ENCODE data around the gene YWHAQ. TPM values are rescaled to one million over a fixed set of nuclear protein-coding genes. Genes with fewer than 3 reads are reported as not detected.

YWHAQ gene
- total RNA-seq, 1 donor = 562 TPM

- H3K4me3 ChIP-seq (ENCODE audit: low read depth, low read length) = no peak overlapping the region
- no peak for DNase-seq (ENCODE audit: low read depth)
- no peak for TF ChIP-seq CTCF (IDR thresholded peaks at IDR 0.05; ENCODE audit: insufficient read depth, low read length)
Observed at GRCh38 chr2:9663008-9663879, 32.4 kb upstream of the YWHAQ start.

GRCh38 chr2:9661261-9661660 is 30.5 kb upstream of the YWHAQ start:
- DNase-seq (ENCODE audit: low read depth) = no peak
- H3K4me3 ChIP-seq (ENCODE audit: low read depth, low read length) = no peak overlapping the region
- no peak for TF ChIP-seq CTCF (IDR thresholded peaks at IDR 0.05; ENCODE audit: insufficient read depth, low read length)

GRCh38 chr2:9660781-9661180 is 30.0 kb upstream of the YWHAQ start:
- no peak for DNase-seq (ENCODE audit: low read depth)
- TF ChIP-seq CTCF (IDR thresholded peaks at IDR 0.05; ENCODE audit: insufficient read depth, low read length) = no peak
- H3K4me3 ChIP-seq (ENCODE audit: low read depth, low read length) = no peak overlapping the region

GRCh38 chr2:9660154-9660553 is 29.4 kb upstream of the YWHAQ start:
- DNase-seq (ENCODE audit: low read depth) = no peak
- no peak overlapping the region for H3K4me3 ChIP-seq (ENCODE audit: low read depth, low read length)
- no peak for TF ChIP-seq CTCF (IDR thresholded peaks at IDR 0.05; ENCODE audit: insufficient read depth, low read length)

GRCh38 chr2:9658972-9659371 is 28.2 kb upstream of the YWHAQ start:
- TF ChIP-seq CTCF (IDR thresholded peaks at IDR 0.05; ENCODE audit: insufficient read depth, low read length) = no peak
- no peak overlapping the region for H3K4me3 ChIP-seq (ENCODE audit: low read depth, low read length)
- no peak for DNase-seq (ENCODE audit: low read depth)

GRCh38 chr2:9657731-9658130 is 26.9 kb upstream of the YWHAQ start:
- no peak for TF ChIP-seq CTCF (IDR thresholded peaks at IDR 0.05; ENCODE audit: insufficient read depth, low read length)
- no peak overlapping the region for H3K4me3 ChIP-seq (ENCODE audit: low read depth, low read length)
- DNase-seq (ENCODE audit: low read depth) = no peak

Measured in fibroblast of the aortic adventitia (primary cell).